Nephron progenitor cell (in vitro differentiated cells): ENCODE results near the gene TRERF1.
A peak's percentile ranks its signal among the peaks of the same experiment; 100 is the strongest.
"Not testable (repeated sequence)": the region's sequence is repeated elsewhere in the genome, so short reads cannot be mapped to it uniquely, and the experiment has no call there.

Experiments used
- DNase-seq: peaks from one replicate; pipeline ENCODE4 v3.0.0; 2021
- H3K27ac Mint-ChIP-seq: 2 replicates; pipeline ENCODE4 v1.8.0; 2021; ENCODE audit warnings: mild to moderate bottlenecking, moderate library complexity, mixed read lengths
- H3K27me3 Mint-ChIP-seq: 2 replicates; pipeline ENCODE4 v1.8.0; 2021; ENCODE audit warnings: mild to moderate bottlenecking, low read depth, mixed read lengths; ENCODE audit not compliant: poor library complexity
- H3K36me3 Mint-ChIP-seq: 2 replicates; pipeline ENCODE4 v1.8.0; 2021; ENCODE audit warnings: low read depth, mixed read lengths
- H3K4me1 Mint-ChIP-seq: 2 replicates; pipeline ENCODE4 v1.8.0; 2021; ENCODE audit warnings: mixed read lengths
- H3K4me3 Mint-ChIP-seq: 2 replicates; pipeline ENCODE4 v1.8.0; 2021; ENCODE audit warnings: mild to moderate bottlenecking, moderate library complexity, mixed read lengths
- H3K9me3 Mint-ChIP-seq: 2 replicates; pipeline ENCODE4 v1.8.0; 2021; ENCODE audit warnings: mild to moderate bottlenecking, moderate library complexity, mixed read lengths
- TF ChIP-seq, protein P1 (sequence below): fragments of 200-600 bp; sonication (generic); IDR thresholded peaks from 2 replicates; pipeline ENCODE4 v1.5.0; 2021; ENCODE audit warnings: antibody characterized with exemption

The TRERF1 gene

DNA sequence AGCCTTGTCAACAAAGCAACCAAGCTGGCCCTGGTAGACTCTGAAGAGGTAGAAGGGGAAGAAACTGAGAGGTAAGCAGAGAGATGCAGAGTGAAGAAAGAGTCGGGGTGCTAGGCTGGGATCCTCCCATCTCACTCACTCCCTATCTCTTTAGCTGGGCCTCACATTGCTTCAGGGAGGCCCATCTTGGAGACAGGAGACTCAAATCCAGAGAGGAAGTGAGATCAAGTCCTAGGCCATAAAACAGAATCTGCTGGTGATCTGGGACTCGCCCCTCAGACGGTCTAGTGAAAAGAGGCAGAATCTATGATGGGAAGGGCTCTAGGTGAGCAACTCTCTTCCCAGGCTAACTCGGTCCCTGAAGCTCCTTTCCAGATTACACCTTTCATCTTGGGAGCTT lies 256.3 kb downstream of the TRERF1 start:
- H3K9me3 Mint-ChIP-seq, result no peaks in the 10 kb centered on the region
- H3K4me3 Mint-ChIP-seq, result no peak overlapping the region
- peaks cover 8% of the 10 kb centered on the region for H3K27me3 Mint-ChIP-seq
- no peak for DNase-seq
- H3K27ac Mint-ChIP-seq, result no peak overlapping the region
- peaks cover 9% of the 10 kb centered on the region for H3K4me1 Mint-ChIP-seq
- TF ChIP-seq, protein P1, sequence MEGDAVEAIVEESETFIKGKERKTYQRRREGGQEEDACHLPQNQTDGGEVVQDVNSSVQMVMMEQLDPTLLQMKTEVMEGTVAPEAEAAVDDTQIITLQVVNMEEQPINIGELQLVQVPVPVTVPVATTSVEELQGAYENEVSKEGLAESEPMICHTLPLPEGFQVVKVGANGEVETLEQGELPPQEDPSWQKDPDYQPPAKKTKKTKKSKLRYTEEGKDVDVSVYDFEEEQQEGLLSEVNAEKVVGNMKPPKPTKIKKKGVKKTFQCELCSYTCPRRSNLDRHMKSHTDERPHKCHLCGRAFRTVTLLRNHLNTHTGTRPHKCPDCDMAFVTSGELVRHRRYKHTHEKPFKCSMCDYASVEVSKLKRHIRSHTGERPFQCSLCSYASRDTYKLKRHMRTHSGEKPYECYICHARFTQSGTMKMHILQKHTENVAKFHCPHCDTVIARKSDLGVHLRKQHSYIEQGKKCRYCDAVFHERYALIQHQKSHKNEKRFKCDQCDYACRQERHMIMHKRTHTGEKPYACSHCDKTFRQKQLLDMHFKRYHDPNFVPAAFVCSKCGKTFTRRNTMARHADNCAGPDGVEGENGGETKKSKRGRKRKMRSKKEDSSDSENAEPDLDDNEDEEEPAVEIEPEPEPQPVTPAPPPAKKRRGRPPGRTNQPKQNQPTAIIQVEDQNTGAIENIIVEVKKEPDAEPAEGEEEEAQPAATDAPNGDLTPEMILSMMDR, result no peak
- peaks cover 17% of the 10 kb centered on the region for H3K36me3 Mint-ChIP-seq

DNA sequence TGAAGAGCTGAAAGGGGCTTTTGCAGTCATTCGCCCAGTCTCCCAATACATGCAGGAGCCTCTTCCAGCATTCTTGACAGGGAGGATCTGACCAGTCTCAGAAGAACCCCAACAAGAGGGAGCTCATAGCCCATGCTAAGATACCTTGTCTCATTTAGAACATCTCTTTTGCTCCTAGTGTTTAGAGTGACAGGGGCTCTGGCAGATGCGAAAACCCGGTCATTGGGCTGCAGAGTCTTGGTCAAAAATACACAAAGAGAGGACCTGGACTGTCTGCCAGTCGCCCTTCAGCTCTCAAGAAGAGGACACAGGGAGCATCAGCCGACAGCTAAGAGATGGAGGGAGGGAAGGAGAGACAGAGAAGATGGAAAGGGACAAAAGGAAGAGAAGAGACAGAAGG lies 257.7 kb downstream of the TRERF1 start:
- Mint-ChIP-seq H3K27me3 (peaks cover 6% of the 10 kb centered on the region), H3K4me1 (peaks cover 10% of the 10 kb centered on the region), H3K9me3 (no peaks in the 10 kb centered on the region), H3K4me3 (no peak overlapping the region), H3K27ac (no peak overlapping the region), H3K36me3 (peaks cover 5% of the 10 kb centered on the region)
- TF ChIP-seq, protein P1, result no peak
- DNase-seq, result no peak

DNA sequence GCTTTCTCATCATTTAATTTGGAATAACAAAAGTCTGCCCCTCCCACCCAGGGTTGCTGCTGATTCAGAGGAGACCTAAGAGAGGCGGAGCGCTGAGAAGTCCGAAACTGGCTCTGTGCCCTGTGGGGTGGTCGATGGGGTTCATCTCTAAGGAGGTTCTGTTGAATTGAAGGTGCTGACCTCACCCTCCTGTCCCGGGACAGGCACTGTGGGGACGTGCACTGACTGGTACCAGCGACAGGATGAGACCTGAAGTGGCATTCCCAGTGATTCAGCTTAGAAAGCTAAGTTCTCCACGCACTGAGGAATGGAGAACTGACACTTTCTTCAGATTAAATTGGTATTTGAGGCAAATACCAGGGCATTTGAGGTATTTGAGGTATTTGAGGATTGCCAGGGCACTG lies 258.2 kb downstream of the TRERF1 start:
- TF ChIP-seq, protein P1, result no peak
- H3K4me1 Mint-ChIP-seq, result peaks cover 10% of the 10 kb centered on the region
- no peak for DNase-seq
- no peak overlapping the region for H3K27ac Mint-ChIP-seq
- H3K9me3 Mint-ChIP-seq, result no peaks in the 10 kb centered on the region
- H3K4me3 Mint-ChIP-seq, result no peak overlapping the region
- H3K27me3 Mint-ChIP-seq, result peaks cover 6% of the 10 kb centered on the region
- peaks cover 5% of the 10 kb centered on the region for H3K36me3 Mint-ChIP-seq

DNA sequence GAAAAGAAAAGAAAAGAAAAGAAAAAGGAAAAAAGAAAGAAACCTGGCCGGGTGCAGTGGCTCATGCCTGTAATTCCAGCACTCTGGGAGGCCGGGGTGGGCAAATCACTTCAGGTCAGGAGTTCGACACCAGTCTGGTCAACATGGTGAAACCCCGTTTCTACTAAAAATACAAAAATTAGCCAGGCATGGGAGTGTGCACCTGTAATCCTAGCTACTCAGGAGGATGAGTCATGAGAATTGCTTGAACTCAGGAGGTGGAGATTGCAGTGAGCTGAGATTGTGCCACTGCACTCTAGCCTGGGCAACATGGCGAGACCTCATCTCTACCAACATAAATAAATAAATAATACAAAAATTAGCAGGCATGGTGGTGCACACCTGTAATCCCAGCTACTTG lies 259.3 kb downstream of the TRERF1 start:
- H3K4me3 Mint-ChIP-seq, H3K27ac Mint-ChIP-seq, H3K9me3 Mint-ChIP-seq, H3K36me3 Mint-ChIP-seq, DNase-seq, H3K27me3 Mint-ChIP-seq: not testable (repeated sequence)
- H3K4me1 Mint-ChIP-seq, result peaks cover 10% of the 10 kb centered on the region

DNA sequence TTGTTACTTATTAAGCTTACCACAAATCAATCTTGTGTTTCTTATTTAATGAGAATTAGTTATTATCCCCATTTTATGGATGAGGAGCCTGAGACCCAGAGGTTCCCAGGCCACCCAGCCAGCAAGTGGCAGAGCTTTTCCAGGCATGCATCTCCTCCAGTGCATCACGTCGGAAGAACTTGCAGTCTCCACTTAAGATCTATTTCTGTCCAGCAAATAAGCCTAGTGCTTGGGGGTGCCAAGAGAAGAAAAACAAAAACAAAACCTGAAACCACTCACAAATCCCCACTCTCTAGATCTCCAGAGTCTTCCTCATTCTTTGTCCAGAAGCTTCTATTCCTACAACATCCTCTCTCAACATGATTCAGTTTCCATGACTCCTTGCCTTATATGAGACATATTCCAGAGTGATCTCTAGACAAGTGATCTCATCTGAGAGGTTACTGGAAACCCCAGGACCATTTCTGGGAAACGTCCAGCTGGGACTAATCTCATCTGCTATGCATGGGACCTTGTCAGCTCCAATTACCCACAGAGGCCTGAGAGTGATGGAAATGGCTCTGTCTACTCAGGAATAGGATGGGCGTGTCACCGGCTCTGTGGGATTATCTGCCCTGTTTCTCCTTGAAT lies 261.1 kb downstream of the TRERF1 start:
- TF ChIP-seq, protein P1, result no peak
- H3K9me3 Mint-ChIP-seq, result no peaks in the 10 kb centered on the region
- H3K27me3 Mint-ChIP-seq, result peaks cover 6% of the 10 kb centered on the region
- peaks cover 5% of the 10 kb centered on the region for H3K36me3 Mint-ChIP-seq
- no peak for DNase-seq
- no peak overlapping the region for H3K4me3 Mint-ChIP-seq
- peak overlapping the region; percentile 52 for H3K27ac Mint-ChIP-seq
- H3K4me1 Mint-ChIP-seq, result peaks cover 10% of the 10 kb centered on the region

DNA sequence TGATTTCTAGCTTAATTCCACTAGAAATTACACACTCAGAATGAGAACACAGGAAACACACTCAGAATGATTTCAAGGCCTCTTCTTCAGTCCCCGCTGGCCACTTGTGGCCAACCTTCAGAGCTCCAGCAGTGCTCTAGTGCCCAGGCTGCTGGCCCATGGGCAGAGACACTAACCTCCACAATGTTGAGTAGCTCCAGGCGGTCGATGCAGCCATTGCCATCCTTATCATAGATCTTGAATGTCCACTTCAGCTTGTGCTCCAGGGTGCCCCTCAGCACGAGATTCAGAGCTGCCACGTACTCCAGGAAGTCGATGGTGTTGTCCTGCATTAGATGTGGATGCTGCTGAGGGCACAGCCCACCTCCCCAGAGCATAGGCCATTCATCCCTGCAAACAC lies 263.3 kb downstream of the TRERF1 start:
- H3K27ac Mint-ChIP-seq, result no peak overlapping the region
- TF ChIP-seq, protein P1, result no peak

More for the DNA sequence above, 263.3 kb downstream of the TRERF1 start:
- no peak for DNase-seq
- Mint-ChIP-seq H3K4me1 (peaks cover 10% of the 10 kb centered on the region), H3K36me3 (peaks cover 5% of the 10 kb centered on the region), H3K27me3 (peaks cover 12% of the 10 kb centered on the region), H3K4me3 (no peak overlapping the region), H3K9me3 (no peaks in the 10 kb centered on the region)
